Gastroesophageal sphincter (tissue), 3 donors: ENCODE measurements around the gene CFAP68.

ENCODE experiments used
- CTCF ChIP-seq, 4 experiments: fragments of 200-600 bp in 2 of 4; fragments of 450-650 bp in 2 of 4; sonication (generic) in 1 of 4; IDR thresholded peaks; one replicate each; pipeline ENCODE4 v1.5.1; 2017 to 2019; ENCODE audit warnings: antibody characterized with exemption in 4 of 4, mild to moderate bottlenecking in 2 of 4, moderate library complexity in 2 of 4
- POLR2A ChIP-seq, 2 donors: fragments of 450-650 bp; IDR thresholded peaks; one replicate each; pipeline ENCODE4 v1.6.1; 2017; ENCODE audit warnings: antibody characterized with exemption in 2 of 2, mild to moderate bottlenecking in 2 of 2, moderate library complexity in 1 of 2

- TF ChIP-seq CTCF (IDR thresholded peaks at IDR 0.05) = no peak
- no peak for TF ChIP-seq POLR2A (IDR thresholded peaks at IDR 0.05)
These were observed 55.0 kb downstream of the CFAP68 start for GRCh38 chr11:111934306-111934705.
